OCI-LY7 (cell line): ENCODE measurements around the gene DMGDH. TPM values are rescaled to one million over a fixed set of nuclear protein-coding genes. Genes with fewer than 3 reads are reported as not detected.
A peak's percentile ranks its signal among the peaks of the same experiment; 100 is the strongest.
"Not testable (repeated sequence)": the region's sequence is repeated elsewhere in the genome, so short reads cannot be mapped to it uniquely, and the experiment has no call there.

ENCODE experiments used
- BruUV-seq: library from RNA; stranded (reverse); fragments of 400-500 nt; replicated peaks from 2 replicates; lab custom pipeline; 2021; lab: Mats Ljungman, UMichigan
- CTCF ChIA-PET: fragments of 300-600 bp; sonication (Branson Sonifier 250); formaldehyde crosslinking; loops from one replicate; lab custom pipeline; 2022; ENCODE audit warnings: antibody characterized with exemption; ENCODE audit not compliant: unreplicated experiment; lab: Charles Lee
- POLR2A ChIA-PET: fragments of 300-600 bp; sonication (Branson Sonifier 250); formaldehyde crosslinking; loops from one replicate; lab custom pipeline; 2022; ENCODE audit warnings: antibody characterized with exemption; lab: Charles Lee
- DNase-seq: peaks from one replicate; pipeline ENCODE4 v3.0.0-alpha.2; 2015; ENCODE audit warnings: low spot score
- H2AFZ ChIP-seq: fragments of 200-600 bp; sonication (generic), shearing (Covaris generic); 2 replicates; pipeline ENCODE4 v1.6.1; 2014; ENCODE audit warnings: mild to moderate bottlenecking, antibody characterized with exemption, low read length, moderate library complexity
- H3K27ac ChIP-seq: fragments of 200-600 bp; sonication (generic); 2 replicates; pipeline ENCODE4 v1.5.1; 2014; ENCODE audit warnings: mixed run types, low read depth, mild to moderate bottlenecking, moderate library complexity, low read length, inconsistent platforms; ENCODE audit not compliant: poor library complexity, severe bottlenecking
- H3K36me3 ChIP-seq: fragments of 200-600 bp; sonication (generic); 2 replicates; pipeline ENCODE4 v1.6.1; 2014; ENCODE audit warnings: mild to moderate bottlenecking, antibody characterized with exemption, low read length, moderate library complexity, mixed read lengths; ENCODE audit not compliant: insufficient read depth
- H3K4me1 ChIP-seq: fragments of 200-600 bp; sonication (generic); 2 replicates; pipeline ENCODE4 v1.5.1; 2014; ENCODE audit warnings: mild to moderate bottlenecking, low read length; ENCODE audit not compliant: insufficient read depth, poor library complexity, severe bottlenecking
- H3K4me2 ChIP-seq: fragments of 200-600 bp; sonication (generic); 2 replicates; pipeline ENCODE4 v1.6.1; 2014; ENCODE audit warnings: mild to moderate bottlenecking, low read length
- H3K4me3 ChIP-seq: fragments of 200-600 bp; sonication (generic); 2 replicates; pipeline ENCODE4 v1.5.1; 2014; ENCODE audit warnings: mild to moderate bottlenecking, low read depth, low read length; ENCODE audit not compliant: poor library complexity, severe bottlenecking
- H3K79me2 ChIP-seq: fragments of 200-600 bp; sonication (generic); 2 replicates; pipeline ENCODE4 v1.6.1; 2016; ENCODE audit warnings: low read depth, mild to moderate bottlenecking, low read length, moderate library complexity, mixed read lengths; ENCODE audit not compliant: insufficient read depth
- H3K9me2 ChIP-seq: fragments of 200-600 bp; sonication (generic); 2 replicates; pipeline ENCODE4 v1.6.1; 2016; ENCODE audit warnings: mild to moderate bottlenecking, low read length, mixed read lengths; ENCODE audit not compliant: insufficient read depth
- H3K9me3 ChIP-seq: fragments of 200-600 bp; sonication (generic); 2 replicates; pipeline ENCODE4 v1.6.1; 2014; ENCODE audit warnings: mild to moderate bottlenecking, mixed run types, low read length, mixed read lengths
- H4K20me1 ChIP-seq: fragments of 200-600 bp; sonication (generic); 2 replicates; pipeline ENCODE4 v1.6.1; 2014; ENCODE audit warnings: mild to moderate bottlenecking, antibody characterized with exemption, low read length, moderate library complexity, mixed read lengths; ENCODE audit not compliant: insufficient read depth
- EZH2phosphoT487 ChIP-seq: fragments of 200-600 bp; sonication (generic); IDR thresholded peaks from 2 replicates; pipeline ENCODE4 v1.6.1; 2018; ENCODE audit warnings: low read depth, borderline replicate concordance, mild to moderate bottlenecking, mixed run types, antibody characterized with exemption, low read length, moderate library complexity, mixed read lengths
- intact Hi-C: fragments of 100-400 bp; cut with micrococcal nuclease; formaldehyde crosslinking; loops from one replicate; pipeline ENCODE4 v1.10.0; 2022; ENCODE audit not compliant: unreplicated experiment
- total RNA-seq, 2 experiments: library from RNA; depleted of rRNA in 1 of 2; stranded (reverse); fragments of >200 nt in 1 of 2; shearing (Covaris generic) in 1 of 2; gene quantifications; 2 replicates each; pipeline ENCODE4 v1.2.3, GENCODE V29; 2014 to 2022
- TF ChIP-seq, protein P1 (sequence below): fragments of 200-600 bp; sonication (generic); conservative IDR thresholded peaks from 2 replicates; pipeline ENCODE4 v1.5.1; 2014; ENCODE audit warnings: mild to moderate bottlenecking, antibody characterized with exemption, low read length, moderate library complexity, mixed read lengths

DMGDH gene
- total RNA-seq, 2 experiments from 2014 or later: 1.5 TPM; not detected in 1

DNA sequence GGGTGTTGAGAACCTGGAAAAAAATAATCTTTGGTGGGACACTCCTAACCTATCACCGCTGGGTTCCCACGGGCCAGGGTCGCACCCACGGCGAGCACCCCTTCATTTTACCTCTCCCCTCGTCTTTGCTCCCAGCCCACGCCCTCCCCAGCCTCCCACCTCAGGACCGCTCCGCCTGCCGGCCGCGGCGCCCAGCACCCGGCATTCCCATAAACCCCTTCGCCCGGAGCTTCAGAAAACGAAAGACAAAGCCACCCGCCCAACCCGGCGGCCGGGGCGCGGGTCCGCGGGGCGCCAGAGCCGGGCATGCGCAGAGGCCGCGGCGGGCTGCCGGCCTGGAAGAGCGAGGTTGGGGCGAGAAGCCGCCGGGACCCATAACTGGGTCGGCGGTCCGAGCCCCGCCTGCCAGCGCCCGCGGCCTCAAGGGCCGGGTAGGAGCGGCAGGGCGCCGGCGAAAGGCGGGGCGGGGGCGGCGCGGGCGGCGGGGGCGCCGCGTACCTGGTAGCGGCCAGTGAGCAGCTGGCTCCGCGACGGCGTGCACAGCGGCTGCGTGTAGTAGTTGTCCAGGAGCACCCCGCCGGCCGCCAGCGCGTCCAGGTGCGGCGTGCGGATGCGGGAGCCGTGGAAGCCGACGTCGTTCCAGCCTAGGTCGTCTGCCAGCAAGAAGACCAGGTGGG lies 84.9 kb downstream of the DMGDH start:
- H3K4me2 ChIP-seq: peak overlapping the region; percentile 87
- H3K79me2 ChIP-seq: peaks cover 20% of the 10 kb centered on the region; the same call in 1 of the 2 replicates
- peaks cover 40% of the 10 kb centered on the region for H3K4me1 ChIP-seq
- intact Hi-C loops: loop anchor here (1.0 to 10.0 kb wide), 6 partner anchors 149 to 624 kb away; partner anchors contain the start of genes JMY, LHFPL2 and SCAMP1
- ChIA-PET POLR2A (interaction anchor here (0.5 to 1.7 kb wide), 9 partner anchors 10 to 627 kb away, joined by 3 to 5 read pairs (median 3); no protein-coding TSS in a partner anchor), CTCF (interaction anchor here (0.6 kb wide), 1 partner anchor 79 kb away, joined by 5 read pairs; no protein-coding TSS in a partner anchor)
- no peaks in the 10 kb centered on the region for H3K9me3 ChIP-seq
- no peaks in the 10 kb centered on the region for H3K9me2 ChIP-seq
- H3K36me3 ChIP-seq: no peaks in the 10 kb centered on the region
- BruUV-seq: no TSS peak
- H3K27ac ChIP-seq: peak overlapping the region; percentile 88
- TF ChIP-seq, protein P1, sequence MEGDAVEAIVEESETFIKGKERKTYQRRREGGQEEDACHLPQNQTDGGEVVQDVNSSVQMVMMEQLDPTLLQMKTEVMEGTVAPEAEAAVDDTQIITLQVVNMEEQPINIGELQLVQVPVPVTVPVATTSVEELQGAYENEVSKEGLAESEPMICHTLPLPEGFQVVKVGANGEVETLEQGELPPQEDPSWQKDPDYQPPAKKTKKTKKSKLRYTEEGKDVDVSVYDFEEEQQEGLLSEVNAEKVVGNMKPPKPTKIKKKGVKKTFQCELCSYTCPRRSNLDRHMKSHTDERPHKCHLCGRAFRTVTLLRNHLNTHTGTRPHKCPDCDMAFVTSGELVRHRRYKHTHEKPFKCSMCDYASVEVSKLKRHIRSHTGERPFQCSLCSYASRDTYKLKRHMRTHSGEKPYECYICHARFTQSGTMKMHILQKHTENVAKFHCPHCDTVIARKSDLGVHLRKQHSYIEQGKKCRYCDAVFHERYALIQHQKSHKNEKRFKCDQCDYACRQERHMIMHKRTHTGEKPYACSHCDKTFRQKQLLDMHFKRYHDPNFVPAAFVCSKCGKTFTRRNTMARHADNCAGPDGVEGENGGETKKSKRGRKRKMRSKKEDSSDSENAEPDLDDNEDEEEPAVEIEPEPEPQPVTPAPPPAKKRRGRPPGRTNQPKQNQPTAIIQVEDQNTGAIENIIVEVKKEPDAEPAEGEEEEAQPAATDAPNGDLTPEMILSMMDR: peak; percentile 33
- no peak for TF ChIP-seq EZH2phosphoT487
- H3K4me3 ChIP-seq: peak overlapping the region; percentile 75
- peak overlapping the region; percentile 87 for H2AFZ ChIP-seq
- H4K20me1 ChIP-seq: no peaks in the 10 kb centered on the region
- DNase-seq: peak; percentile 88

DNA sequence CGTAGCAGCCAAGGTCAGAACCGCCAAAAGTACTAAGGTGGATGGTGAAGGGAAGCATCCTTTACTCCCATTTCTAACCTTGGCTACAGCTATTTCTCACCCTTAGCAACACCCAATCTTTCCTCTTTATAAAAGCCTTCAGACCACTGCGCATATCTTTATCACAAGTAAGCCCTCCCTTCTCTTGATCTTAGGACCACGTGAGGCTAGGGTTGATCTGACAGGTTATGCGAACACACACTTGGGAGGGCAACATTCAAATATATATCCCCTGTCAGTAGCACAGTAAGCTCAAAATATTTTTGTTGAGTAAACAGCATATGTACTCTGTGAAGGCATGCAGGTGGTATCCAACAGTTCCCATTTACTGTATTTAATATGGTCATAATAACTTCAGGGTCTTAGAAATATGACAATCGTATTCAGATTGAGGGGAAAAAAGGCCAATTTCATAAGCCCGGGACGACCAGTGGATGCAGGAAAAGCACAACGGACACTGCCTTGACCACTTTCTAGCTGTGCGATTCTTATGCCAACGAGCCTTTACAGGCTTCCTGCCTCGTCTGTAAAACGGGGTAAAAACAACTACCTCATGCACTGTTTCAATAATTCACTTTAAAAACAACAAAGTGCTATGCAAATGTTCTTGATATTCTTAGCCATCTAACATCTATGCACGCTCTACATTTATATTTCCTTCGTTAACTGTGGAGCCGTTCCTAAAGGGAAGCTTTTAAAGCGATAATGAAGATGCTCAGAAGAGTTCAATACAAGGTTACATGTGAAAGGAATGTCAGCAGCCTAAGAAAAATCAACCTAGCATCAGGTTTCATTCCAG lies 85.7 kb downstream of the DMGDH start:
- peaks cover 20% of the 10 kb centered on the region; the same call in 1 of the 2 replicates for H3K79me2 ChIP-seq
- H3K27ac ChIP-seq: peak overlapping the region; percentile 88
- H3K36me3 ChIP-seq: no peaks in the 10 kb centered on the region
- BruUV-seq: TSS peak; percentile 66
- peak overlapping the region; percentile 87 for H3K4me2 ChIP-seq
- TF ChIP-seq EZH2phosphoT487: no peak
- TF ChIP-seq, protein P1: no peak
- no peaks in the 10 kb centered on the region for H3K9me2 ChIP-seq
- POLR2A ChIA-PET: interaction anchor here (0.5 to 1.5 kb wide), 10 partner anchors 17 to 627 kb away, joined by 3 to 4 read pairs (median 3); no protein-coding TSS in a partner anchor
- DNase-seq: peak; percentile 55
- peaks cover 45% of the 10 kb centered on the region for H3K4me1 ChIP-seq
- no peaks in the 10 kb centered on the region for H3K9me3 ChIP-seq
- CTCF ChIA-PET: no interaction called here
- intact Hi-C loops: loop anchor here (1.0 to 10.0 kb wide), 5 partner anchors 149 to 624 kb away; partner anchors contain the start of genes JMY, LHFPL2 and SCAMP1
- no peaks in the 10 kb centered on the region for H4K20me1 ChIP-seq
- peak overlapping the region; percentile 75 for H3K4me3 ChIP-seq
- H2AFZ ChIP-seq: peak overlapping the region; percentile 87

DNA sequence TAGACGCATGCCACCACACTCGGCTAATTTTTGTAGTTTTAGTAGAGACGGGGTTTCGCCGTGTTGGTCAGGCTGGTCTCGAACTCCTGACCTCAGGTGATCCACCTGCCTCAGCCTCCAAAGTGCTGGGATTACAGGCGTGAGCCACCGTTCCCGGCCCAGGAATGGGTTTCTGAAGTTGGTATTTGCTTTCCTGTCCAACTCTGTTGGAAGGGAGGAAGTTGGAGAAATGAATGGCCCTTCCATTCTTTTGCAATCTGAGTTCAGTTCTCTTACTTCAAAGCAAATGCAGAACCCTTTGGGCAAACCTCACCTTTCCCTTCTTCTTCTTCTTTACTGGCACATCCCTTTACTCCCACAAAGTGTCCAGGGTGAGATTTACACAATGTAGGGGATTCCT lies 86.3 kb downstream of the DMGDH start:
- Histone ChIP-seq H3K4me3 (peak overlapping the region; percentile 75), H3K4me1 (peaks cover 47% of the 10 kb centered on the region), H2AFZ (peak overlapping the region; percentile 87), H3K4me2 (peak overlapping the region; percentile 87), H3K79me2 (peaks cover 20% of the 10 kb centered on the region; the same call in 1 of the 2 replicates), H3K27ac (peak overlapping the region; percentile 88)
- POLR2A ChIA-PET: interaction anchor here (0.5 to 1.0 kb wide), 3 partner anchors 16 to 264 kb away, joined by 3 read pairs; no protein-coding TSS in a partner anchor
- CTCF ChIA-PET, BruUV-seq, H3K9me2 ChIP-seq, H4K20me1 ChIP-seq, H3K36me3 ChIP-seq, DNase-seq, H3K9me3 ChIP-seq: not testable (repeated sequence)
- intact Hi-C loops: loop anchor here (5.0 to 10.0 kb wide), 2 partner anchors 254 to 338 kb away; partner anchors contain the start of genes JMY and LHFPL2
